ENCODE results near the gene DNER. TPM values are rescaled to one million over a fixed set of nuclear protein-coding genes. Genes with fewer than 3 reads are reported as not detected.
"Not testable (repeated sequence)": the region's sequence is repeated elsewhere in the genome, so short reads cannot be mapped to it uniquely, and the experiment has no call there.

DNER gene
- total and polyA plus RNA-seq, 10 of the 15 experiments (the other 5 are each of a cell fraction or from before 2014, with no cell fraction given): 0.04 to 0.08 (median 0.07) TPM; not detected in 7

- BruUV-seq (replicated peaks): no TSS peak
- Histone ChIP-seq H3K79me2 (ENCODE audit: control insufficient read depth, insufficient read depth, low read length) (no peaks in the 10 kb centered on the region), H3K9ac (ENCODE audit: control insufficient read depth, insufficient read depth, low read length) (no peak overlapping the region), H3K4me1 (ENCODE audit: control insufficient read depth, insufficient read depth, low read length) (no peaks in the 10 kb centered on the region), H3K27ac (ENCODE audit: control insufficient read depth, insufficient read depth) (no peak overlapping the region), H3K9me3 (replicated peaks; ENCODE audit: control insufficient read depth, insufficient read depth, low read length) (no peaks in the 10 kb centered on the region), H2AFZ (ENCODE audit: control insufficient read depth, low read depth, low read length) (no peak overlapping the region), H4K20me1 (ENCODE audit: control insufficient read depth, insufficient read depth) (no peaks in the 10 kb centered on the region), H3K4me3 (no peak overlapping the region), H3K4me2 (ENCODE audit: control insufficient read depth, insufficient read depth) (no peak overlapping the region), H3K27me3 (replicated peaks in 1 of 2; ENCODE audit: control insufficient read depth in 2 of 2, insufficient read depth in 2 of 2, low read length in 1 of 2) (no peaks in the 10 kb centered on the region), H3K36me3 (ENCODE audit: control insufficient read depth in 2 of 2, insufficient read depth in 2 of 2, low read length in 1 of 2) (no peaks in the 10 kb centered on the region)
- no peak for DNase-seq (ENCODE audit: low read depth, low spot score)
- POLR2A ChIA-PET: no interaction called here
- no peak for TF ChIP-seq RAD51 (IDR thresholded peaks at IDR 0.05)
- no peak for TF ChIP-seq MXI1 (IDR thresholded peaks at IDR 0.05; ENCODE audit: low read depth, low read length)
- TF ChIP-seq PBX3 (IDR thresholded peaks at IDR 0.05; ENCODE audit: insufficient replicate concordance, low read depth, low read length): no peak
- TF ChIP-seq SUPT20H (IDR thresholded peaks at IDR 0.05; ENCODE audit: borderline replicate concordance, control insufficient read depth, low read depth, low read length): no peak
- no peak for TF ChIP-seq ATF7 (IDR thresholded peaks at IDR 0.05; ENCODE audit: low read depth)
- TF ChIP-seq PAX5 (IDR thresholded peaks at IDR 0.05; ENCODE audit: borderline replicate concordance, low read depth, low read length): no peak
- intact Hi-C loops (cut with micrococcal nuclease; ENCODE audit: unreplicated experiment): no loop called here
- SMC1A ChIA-PET (ENCODE audit: uncharacterized antibody, unreplicated experiment): no interaction called here
- no peak for FAIRE-seq
- RAD21 ChIA-PET (ENCODE audit: unreplicated experiment): no interaction called here
- no peak for ATAC-seq
- CTCF ChIA-PET: no interaction called here
- in situ Hi-C loops (cut with MboI): no loop called here
Observed at GRCh38 chr2:229375251-229375650, 339.1 kb downstream of the DNER start.

- H4K20me1 ChIP-seq (ENCODE audit: control insufficient read depth, insufficient read depth); DNase-seq (ENCODE audit: low read depth, low spot score); H3K9ac ChIP-seq (ENCODE audit: control insufficient read depth, insufficient read depth, low read length); RAD21 ChIA-PET (ENCODE audit: unreplicated experiment); H2AFZ ChIP-seq (ENCODE audit: control insufficient read depth, low read depth, low read length); H3K79me2 ChIP-seq (ENCODE audit: control insufficient read depth, insufficient read depth, low read length); H3K4me3 ChIP-seq; FAIRE-seq; ATAC-seq; SMC1A ChIA-PET (ENCODE audit: uncharacterized antibody, unreplicated experiment); H3K27me3 ChIP-seq (replicated peaks in 1 of 2; ENCODE audit: control insufficient read depth in 2 of 2, insufficient read depth in 2 of 2, low read length in 1 of 2); CTCF ChIA-PET; in situ Hi-C loops (cut with MboI); H3K4me1 ChIP-seq (ENCODE audit: control insufficient read depth, insufficient read depth, low read length); H3K36me3 ChIP-seq (ENCODE audit: control insufficient read depth in 2 of 2, insufficient read depth in 2 of 2, low read length in 1 of 2); BruUV-seq (replicated peaks); H3K27ac ChIP-seq (ENCODE audit: control insufficient read depth, insufficient read depth); POLR2A ChIA-PET; H3K9me3 ChIP-seq (replicated peaks; ENCODE audit: control insufficient read depth, insufficient read depth, low read length); H3K4me2 ChIP-seq (ENCODE audit: control insufficient read depth, insufficient read depth); intact Hi-C loops (cut with micrococcal nuclease; ENCODE audit: unreplicated experiment): not testable (repeated sequence)
- WGBS (ENCODE audit: insufficient coverage, insufficient replicate concordance, low lambda C conversion rate, missing lambda C conversion rate): 0% methylated on average over 4 of the region's 4 CpGs
Observed at GRCh38 chr2:229373311-229373710, 341.0 kb downstream of the DNER start.
